H9 (cell line): ENCODE measurements around the gene GFPT2. TPM values are rescaled to one million over a fixed set of nuclear protein-coding genes. Genes with fewer than 3 reads are reported as not detected.

Experiments
- DNase-seq: peaks from one replicate; pipeline ENCODE4 v3.0.0-alpha.2; 2017
- H2AFZ ChIP-seq: one replicate; pipeline ENCODE4 v1.6.1; 2013; ENCODE audit warnings: mild to moderate bottlenecking, low read length, control low read depth, moderate library complexity
- H2AK5ac ChIP-seq: 2 replicates; pipeline ENCODE4 v1.6.1; 2013; ENCODE audit warnings: low read length, control low read depth, mixed read lengths; ENCODE audit not compliant: insufficient read length
- H2BK120ac ChIP-seq: one replicate; pipeline ENCODE4 v1.6.1; 2013; ENCODE audit warnings: low read depth, mild to moderate bottlenecking, low read length, control low read depth, inconsistent platforms; ENCODE audit not compliant: poor library complexity, severe bottlenecking
- H2BK12ac ChIP-seq: 2 replicates; pipeline ENCODE4 v1.6.1; 2013; ENCODE audit warnings: low read length, control low read depth, mixed read lengths, low read depth; ENCODE audit not compliant: insufficient read length
- H2BK15ac ChIP-seq: 2 replicates; pipeline ENCODE4 v1.6.1; 2013; ENCODE audit warnings: low read depth, low read length, control low read depth
- H2BK20ac ChIP-seq: one replicate; pipeline ENCODE4 v1.6.1; 2013; ENCODE audit warnings: low read depth, mild to moderate bottlenecking, low read length, control low read depth, inconsistent platforms; ENCODE audit not compliant: poor library complexity, severe bottlenecking
- H2BK5ac ChIP-seq: 2 replicates; pipeline ENCODE4 v1.6.1; 2013; ENCODE audit warnings: low read length, control low read depth, mixed read lengths; ENCODE audit not compliant: insufficient read length
- H3K14ac ChIP-seq: 2 replicates; pipeline ENCODE4 v1.6.1; 2013; ENCODE audit warnings: low read length, control low read depth; ENCODE audit not compliant: insufficient read depth
- H3K18ac ChIP-seq: 2 replicates; pipeline ENCODE4 v1.6.1; 2013; ENCODE audit warnings: low read depth, mild to moderate bottlenecking, mixed read lengths, low read length, control low read depth; ENCODE audit not compliant: insufficient read length
- H3K23ac ChIP-seq: 2 replicates; pipeline ENCODE4 v1.6.1; 2013; ENCODE audit warnings: low read length, control low read depth, mixed read lengths, low read depth; ENCODE audit not compliant: insufficient read length
- H3K23me2 ChIP-seq: 2 replicates; pipeline ENCODE4 v1.6.1; 2013; ENCODE audit warnings: low read depth, mild to moderate bottlenecking, mixed read lengths, low read length, control low read depth; ENCODE audit not compliant: insufficient read length, poor library complexity, severe bottlenecking
- H3K27ac ChIP-seq: 2 replicates; pipeline ENCODE4 v1.5.1; 2013; ENCODE audit warnings: low read length, control low read depth, mixed read lengths, low read depth; ENCODE audit not compliant: insufficient read length
- H3K27me3 ChIP-seq: 2 replicates; pipeline ENCODE4 v1.6.1; 2013; ENCODE audit warnings: low read length, control low read depth, inconsistent platforms; ENCODE audit not compliant: insufficient read depth
- H3K4ac ChIP-seq: 2 replicates; pipeline ENCODE4 v1.6.1; 2013; ENCODE audit warnings: low read depth, mild to moderate bottlenecking, control low read depth, inconsistent platforms, low read length, moderate library complexity
- H3K4me1 ChIP-seq: 2 replicates; pipeline ENCODE4 v1.6.1; 2013; ENCODE audit warnings: low read length, control low read depth, inconsistent platforms; ENCODE audit not compliant: insufficient read depth
- H3K4me2 ChIP-seq: 2 replicates; pipeline ENCODE4 v1.6.1; 2013; ENCODE audit warnings: low read length, control low read depth, mixed read lengths; ENCODE audit not compliant: insufficient read length, insufficient read depth
- H3K56ac ChIP-seq: 2 replicates; pipeline ENCODE4 v1.6.1; 2013; ENCODE audit warnings: low read depth, mild to moderate bottlenecking, mixed read lengths, low read length, control low read depth; ENCODE audit not compliant: insufficient read length
- H3K79me1 ChIP-seq: 2 replicates; pipeline ENCODE4 v1.6.1; 2013; ENCODE audit warnings: low read depth, mild to moderate bottlenecking, moderate library complexity, low read length, control low read depth, inconsistent platforms; ENCODE audit not compliant: insufficient read depth, poor library complexity, severe bottlenecking
- H3K79me2 ChIP-seq: 2 replicates; pipeline ENCODE4 v1.6.1; 2013; ENCODE audit warnings: low read length, control low read depth, inconsistent platforms; ENCODE audit not compliant: insufficient read depth
- H3K9ac ChIP-seq: 2 replicates; pipeline ENCODE4 v1.6.1; 2013; ENCODE audit warnings: low read length, control low read depth, mixed read lengths; ENCODE audit not compliant: insufficient read length; ENCODE audit errors: extremely low read depth
- H3K9me3 ChIP-seq: one replicate; pipeline ENCODE4 v1.6.1; 2013; ENCODE audit warnings: low read depth, low read length, inconsistent platforms; ENCODE audit not compliant: control insufficient read depth
- H3T11ph ChIP-seq: one replicate; pipeline ENCODE4 v1.6.1; 2013; ENCODE audit warnings: mild to moderate bottlenecking, low read length, control low read depth, inconsistent platforms
- H4K20me1 ChIP-seq: one replicate; pipeline ENCODE4 v1.6.1; 2013; ENCODE audit not compliant: control insufficient read depth, insufficient read length, insufficient read depth
- H4K5ac ChIP-seq: 2 replicates; pipeline ENCODE4 v1.6.1; 2013; ENCODE audit warnings: low read depth, mild to moderate bottlenecking, mixed read lengths, low read length, control low read depth; ENCODE audit not compliant: insufficient read length
- H4K8ac ChIP-seq: replicated peaks from 2 replicates; pipeline ENCODE4 v1.6.1; 2013; ENCODE audit warnings: low read length, control low read depth, mixed read lengths, low read depth; ENCODE audit not compliant: insufficient read length
- H4K91ac ChIP-seq: 2 replicates; pipeline ENCODE4 v1.6.1; 2013; ENCODE audit warnings: low read depth, mild to moderate bottlenecking, moderate library complexity, mixed read lengths, low read length, control low read depth; ENCODE audit not compliant: insufficient read length
- H3K27ac Mint-ChIP-seq, 3 experiments: 2 replicates in 2 of 3; 3 replicates in 1 of 3; pipeline ENCODE4 v1.8.0; 2020 to 2021; ENCODE audit warnings: mixed read lengths in 3 of 3, mild to moderate bottlenecking in 1 of 3, moderate library complexity in 1 of 3
- H3K27me3 Mint-ChIP-seq: 2 replicates; pipeline ENCODE4 v1.8.0; 2021; ENCODE audit warnings: low read depth, mild to moderate bottlenecking, moderate library complexity, mixed read lengths
- H3K36me3 Mint-ChIP-seq, 3 experiments: 2 replicates in 2 of 3; 3 replicates in 1 of 3; pipeline ENCODE4 v1.8.0; 2020 to 2021; ENCODE audit warnings: low read depth in 3 of 3, mixed read lengths in 3 of 3; ENCODE audit not compliant: insufficient read depth in 1 of 3
- H3K4me1 Mint-ChIP-seq, 2 experiments: 2 replicates each; pipeline ENCODE4 v1.8.0; 2020; ENCODE audit warnings: mixed read lengths in 2 of 2
- H3K4me3 Mint-ChIP-seq, 2 experiments: 2 replicates in 1 of 2; 3 replicates in 1 of 2; pipeline ENCODE4 v1.8.0; 2020 to 2021; ENCODE audit warnings: mild to moderate bottlenecking in 2 of 2, mixed read lengths in 2 of 2, moderate library complexity in 1 of 2
- H3K9me3 Mint-ChIP-seq, 2 experiments: 2 replicates in 1 of 2; 3 replicates in 1 of 2; pipeline ENCODE4 v1.8.0; 2020; ENCODE audit warnings: mild to moderate bottlenecking in 2 of 2, mixed read lengths in 2 of 2, moderate library complexity in 1 of 2
- CTCF ChIP-seq: fragments of 200-600 bp; sonication (generic); conservative IDR thresholded peaks from 3 replicates; pipeline ENCODE4 v1.8.0; 2021; ENCODE audit warnings: antibody characterized with exemption, mild to moderate bottlenecking
- WGBS: extraction: QIAGEN DNeasy Blood & Tissue Kit; methylation state at CpG from one replicate; pipeline ENCODE4 v1.1.7; 2013; ENCODE audit warnings: missing lambda C conversion rate, low lambda C conversion rate, mixed read lengths; ENCODE audit not compliant: insufficient read length; ENCODE audit errors: extremely low coverage; 5-methylcytosine and 5-hydroxymethylcytosine counted together
- total RNA-seq: library from RNA; stranded (reverse); gene quantifications from 2 replicates; pipeline ENCODE4 v1.2.1, GENCODE V29; 2021

Gene GFPT2
- total RNA-seq, 1 experiment from 2014 or later, result 89.8 TPM

- Histone ChIP-seq H3K79me1 (no peaks in the 10 kb centered on the region), H3K27ac (no peak overlapping the region), H3K79me2 (no peaks in the 10 kb centered on the region), H3K9ac (no peak overlapping the region), H2BK5ac (no peak overlapping the region), H4K20me1 (no peaks in the 10 kb centered on the region), H4K8ac (no peak overlapping the region), H3K9me3 (no peaks in the 10 kb centered on the region), H2BK15ac (no peak overlapping the region), H3T11ph (no peak overlapping the region), H2BK120ac (no peak overlapping the region), H3K23ac (no peak overlapping the region), H3K4ac (no peak overlapping the region), H2AK5ac (no peak overlapping the region), H4K91ac (no peak overlapping the region), H2BK12ac (no peak overlapping the region), H2AFZ (no peak overlapping the region), H3K23me2 (no peaks in the 10 kb centered on the region), H3K4me1 (no peaks in the 10 kb centered on the region), H3K4me2 (no peak overlapping the region), H3K14ac (no peak overlapping the region), H3K56ac (no peak overlapping the region), H4K5ac (no peak overlapping the region), H3K18ac (no peak overlapping the region), H2BK20ac (no peak overlapping the region), H3K27me3 (no peaks in the 10 kb centered on the region)
- H3K27me3 Mint-ChIP-seq, result peaks cover 2% of the 10 kb centered on the region
- 100% methylated on average over 1 of the region's 10 CpGs for WGBS
- H3K27ac Mint-ChIP-seq, result no peak overlapping the region; a peak in 1 of 7 replicates
- peaks cover 0 to 5% of the 10 kb centered on the region in 2 experiments; a peak in 3 of 5 replicates for H3K9me3 Mint-ChIP-seq
- 0 out of 4 replicates have a peak, but pooled peaks cover 0 to 5% of the 10 kb centered on the region in 2 experiments for H3K4me1 Mint-ChIP-seq
- no peaks in the 10 kb centered on the region; a peak in 1 of 7 replicates for H3K36me3 Mint-ChIP-seq
- DNase-seq, result no peak
- no peak overlapping the region for H3K4me3 Mint-ChIP-seq
- TF ChIP-seq CTCF, result no peak
These were observed 11.2 kb upstream of the GFPT2 start for GRCh38 chr5:180364306-180364856.
